Right lobe of liver (tissue), 6 donors: Measurements from ENCODE around the gene MSGN1. TPM values are rescaled to one million over a fixed set of nuclear protein-coding genes. Genes with fewer than 3 reads are reported as not detected.

Source experiments
- ATAC-seq, 4 donors: fragments of 200-7000 bp; cut with Tn5 transposase; one replicate each; pipeline ENCODE4 v1.9.1; 2020; ENCODE audit warnings: mild to moderate bottlenecking in 4 of 4, moderate library complexity in 4 of 4
- DNase-seq, 3 donors: peaks; one replicate each; pipeline ENCODE4 v3.0.0-alpha.2; 2020
- H3K27ac ChIP-seq, 3 donors: fragments of 200-600 bp; one replicate each; pipeline ENCODE4 v1.8.0; 2022
- H3K27me3 ChIP-seq, 2 donors: fragments of 200-600 bp; one replicate each; pipeline ENCODE4 v1.8.0; 2022
- H3K36me3 ChIP-seq, 4 donors: fragments of 200-600 bp; sonication (generic) in 1 of 4; one replicate each; pipeline versions ENCODE4 v1.5.1 to v1.8.0; 2017 to 2022; ENCODE audit warnings: control low read depth in 1 of 4
- H3K4me1 ChIP-seq, 4 donors: fragments of 200-600 bp; sonication (generic) in 1 of 4; one replicate each; pipeline versions ENCODE4 v1.5.1 to v1.8.0; 2017 to 2022; ENCODE audit warnings: control low read depth in 1 of 4
- H3K4me3 ChIP-seq, 3 donors: fragments of 200-600 bp; one replicate each; pipeline ENCODE4 v1.8.0; 2022
- H3K9me3 ChIP-seq, 4 donors: fragments of 200-600 bp; sonication (generic) in 1 of 4; one replicate each; pipeline versions ENCODE4 v1.5.1 to v1.8.0; 2017 to 2022; ENCODE audit warnings: control low read depth in 1 of 4
- POLR2A ChIP-seq: fragments of 450-650 bp; IDR thresholded peaks from one replicate; pipeline ENCODE4 v1.6.1; 2017; ENCODE audit warnings: antibody characterized with exemption, mild to moderate bottlenecking
- WGBS: methylation state at CpG from one replicate; pipeline ENCODE4 v1.1.6; 2018; ENCODE audit warnings: low coverage, low lambda C conversion rate; ENCODE audit not compliant: insufficient coverage; ENCODE audit errors: missing lambda C conversion rate; 5-methylcytosine and 5-hydroxymethylcytosine counted together
- intact Hi-C, 2 donors: fragments of 100-400 bp; cut with DNase I; formaldehyde crosslinking; loops; one replicate each; pipeline versions ENCODE4 v1.11.2 to v1.14.1; 2022
- total RNA-seq, 6 experiments: library from RNA; depleted of rRNA in 2 of 6; stranded (reverse); fragments of >200 nt in 2 of 6; fragmentation: NEBNext Ultra II Directional in 3 of 6; extraction: Animal tissue kit (Norgen Biotek cat#: 25700) in 3 of 6; gene quantifications; one replicate each; pipeline versions ENCODE4 v1.1.0 to v1.2.4, GENCODE V29; 2016 to 2023
- TF ChIP-seq, protein P1 (sequence below), 4 donors: fragments of 200-600 bp in 3 of 4; fragments of 450-650 bp in 1 of 4; IDR thresholded peaks; one replicate each; pipeline versions ENCODE4 v1.5.1 to v1.8.0; 2016 to 2022; ENCODE audit warnings: antibody characterized with exemption in 4 of 4, mild to moderate bottlenecking in 2 of 4
- donor health status: DM: no; HTN: yes; CAD: no.
- donor health status: DM: no; HTN: no; CAD: no.
- donor health status: DM: no; HTN: no; CAD: no.
- donor health status: DM: no; HTN: yes; CAD: no.
- donor health status: DM: no; HTN: yes; CAD: no.

Gene MSGN1
- total RNA-seq, 6 experiments from 2014 or later: not detected

GRCh38 chr2:17853799-17854198 is 37.5 kb downstream of the MSGN1 start:
- Histone ChIP-seq H3K27ac (no peak overlapping the region), H3K36me3 (no peaks in the 10 kb centered on the region), H3K4me1 (no peaks in the 10 kb centered on the region), H3K4me3 (no peak overlapping the region), H3K27me3 (peaks cover 0 to 6% of the 10 kb centered on the region in 2 donors), H3K9me3 (no peaks in the 10 kb centered on the region)
- TF ChIP-seq, protein P1, sequence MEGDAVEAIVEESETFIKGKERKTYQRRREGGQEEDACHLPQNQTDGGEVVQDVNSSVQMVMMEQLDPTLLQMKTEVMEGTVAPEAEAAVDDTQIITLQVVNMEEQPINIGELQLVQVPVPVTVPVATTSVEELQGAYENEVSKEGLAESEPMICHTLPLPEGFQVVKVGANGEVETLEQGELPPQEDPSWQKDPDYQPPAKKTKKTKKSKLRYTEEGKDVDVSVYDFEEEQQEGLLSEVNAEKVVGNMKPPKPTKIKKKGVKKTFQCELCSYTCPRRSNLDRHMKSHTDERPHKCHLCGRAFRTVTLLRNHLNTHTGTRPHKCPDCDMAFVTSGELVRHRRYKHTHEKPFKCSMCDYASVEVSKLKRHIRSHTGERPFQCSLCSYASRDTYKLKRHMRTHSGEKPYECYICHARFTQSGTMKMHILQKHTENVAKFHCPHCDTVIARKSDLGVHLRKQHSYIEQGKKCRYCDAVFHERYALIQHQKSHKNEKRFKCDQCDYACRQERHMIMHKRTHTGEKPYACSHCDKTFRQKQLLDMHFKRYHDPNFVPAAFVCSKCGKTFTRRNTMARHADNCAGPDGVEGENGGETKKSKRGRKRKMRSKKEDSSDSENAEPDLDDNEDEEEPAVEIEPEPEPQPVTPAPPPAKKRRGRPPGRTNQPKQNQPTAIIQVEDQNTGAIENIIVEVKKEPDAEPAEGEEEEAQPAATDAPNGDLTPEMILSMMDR (IDR thresholded peaks at IDR 0.05): no peak
- no peak for TF ChIP-seq POLR2A
- intact Hi-C loops: no loop called here
- no peak for DNase-seq
- ATAC-seq: no peak
- 46% methylated on average over 4 of the region's 4 CpGs for WGBS

DNA sequence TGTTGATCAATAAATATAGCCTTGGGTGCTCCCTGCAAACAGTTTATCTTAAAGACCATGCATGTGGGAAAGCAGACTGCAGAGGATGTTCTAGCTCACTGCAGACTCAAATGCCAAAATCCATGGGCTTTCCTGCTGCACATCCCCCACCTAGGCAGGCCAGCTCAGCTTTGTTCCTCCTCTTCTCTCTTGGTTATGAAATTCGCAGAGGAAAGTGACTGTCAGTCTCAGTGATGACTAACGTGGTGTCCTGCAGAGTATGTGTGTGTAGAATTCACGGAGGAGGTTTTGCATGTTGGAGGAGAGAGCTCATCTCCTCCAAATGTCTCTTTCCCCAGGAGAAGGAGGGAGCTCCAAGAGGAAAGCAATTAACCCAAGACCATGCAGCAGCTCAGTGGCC is 40.8 kb downstream of the MSGN1 start:
- Histone ChIP-seq H3K27me3 (peaks cover 0 to 6% of the 10 kb centered on the region in 2 donors), H3K4me3 (no peak overlapping the region), H3K9me3 (no peaks in the 10 kb centered on the region), H3K36me3 (no peaks in the 10 kb centered on the region), H3K4me1 (no peaks in the 10 kb centered on the region), H3K27ac (no peak overlapping the region)
- TF ChIP-seq, protein P1 (IDR thresholded peaks at IDR 0.05): no peak
- TF ChIP-seq POLR2A: no peak
- ATAC-seq (no peak), DNase-seq (no peak)
- intact Hi-C loops: no loop called here
- whole genome bisulfite sequencing: 33% methylated on average over 3 of the region's 3 CpGs

DNA sequence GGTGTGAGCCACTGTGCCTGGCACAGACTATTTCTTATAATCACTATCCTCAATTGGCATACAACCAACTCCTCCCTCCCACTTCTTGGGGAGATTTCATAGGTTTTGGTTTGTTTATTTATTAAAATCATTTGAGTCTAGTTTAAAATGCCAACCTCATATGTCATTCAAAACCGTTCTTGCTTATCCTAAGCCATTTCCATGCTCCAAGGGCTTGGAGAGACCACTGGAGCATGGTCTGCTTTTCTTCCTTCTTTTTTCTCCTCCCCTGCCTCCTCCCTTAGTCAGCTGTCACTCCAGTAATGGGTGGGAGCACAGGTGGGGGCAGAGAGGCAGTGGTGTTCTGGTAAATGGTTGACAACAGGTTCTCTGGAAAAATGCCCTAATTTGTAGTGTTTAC is 41.8 kb downstream of the MSGN1 start:
- no peak for DNase-seq
- Histone ChIP-seq H3K36me3 (no peaks in the 10 kb centered on the region), H3K4me3 (no peak overlapping the region), H3K27ac (no peak overlapping the region), H3K9me3 (no peaks in the 10 kb centered on the region), H3K4me1 (no peaks in the 10 kb centered on the region), H3K27me3 (peaks cover 0 to 6% of the 10 kb centered on the region in 2 donors)
- no peak for TF ChIP-seq POLR2A
- TF ChIP-seq, protein P1 (IDR thresholded peaks at IDR 0.05): no peak
- 56% methylated on average over 1 of the region's 1 CpG for WGBS
- ATAC-seq: no peak
- intact Hi-C loops: no loop called here

DNA sequence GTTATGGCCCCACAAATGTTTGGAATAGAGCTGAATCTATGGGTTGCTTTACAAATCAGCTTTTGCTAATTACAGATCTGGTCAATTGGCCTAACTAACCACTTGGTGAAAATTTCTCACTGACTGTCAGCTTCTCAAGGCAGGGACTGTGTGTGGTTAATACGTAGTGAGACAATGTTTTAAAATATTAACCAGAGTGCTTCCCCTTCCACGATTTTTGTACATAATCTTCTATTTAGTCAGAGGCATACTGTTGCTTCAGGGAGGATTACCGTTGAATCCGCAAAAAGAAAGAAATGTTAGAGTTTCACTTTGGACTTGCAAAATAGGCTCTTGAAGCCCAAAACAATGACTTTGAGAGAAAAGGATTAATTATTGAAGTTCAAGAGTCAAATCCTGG is 47.3 kb downstream of the MSGN1 start:
- no peaks in the 10 kb centered on the region for H3K4me1 ChIP-seq
- H3K9me3 ChIP-seq: no peaks in the 10 kb centered on the region
- TF ChIP-seq, protein P1 (IDR thresholded peaks at IDR 0.05): no peak
- no peak for TF ChIP-seq POLR2A
- WGBS: 64% methylated on average over 4 of the region's 4 CpGs
- no peak overlapping the region for H3K4me3 ChIP-seq
- intact Hi-C loops: no loop called here
- DNase-seq (no peak), ATAC-seq (no peak)
- H3K27me3 ChIP-seq: no peaks in the 10 kb centered on the region
- H3K27ac ChIP-seq: no peak overlapping the region
- H3K36me3 ChIP-seq: no peaks in the 10 kb centered on the region

GRCh38 chr2:17864676-17865075 is 48.4 kb downstream of the MSGN1 start:
- intact Hi-C loops: no loop called here
- H3K27ac ChIP-seq: no peak overlapping the region
- H3K36me3 ChIP-seq: no peaks in the 10 kb centered on the region
- no peak overlapping the region for H3K4me3 ChIP-seq
- H3K9me3 ChIP-seq: no peaks in the 10 kb centered on the region
- H3K27me3 ChIP-seq: no peaks in the 10 kb centered on the region
- no peaks in the 10 kb centered on the region for H3K4me1 ChIP-seq
- no peak for TF ChIP-seq POLR2A
- TF ChIP-seq, protein P1 (IDR thresholded peaks at IDR 0.05): no peak
- WGBS: 12% methylated on average over 1 of the region's 1 CpG
- ATAC-seq (no peak), DNase-seq (no peak)
